Right lobe of liver (tissue), 4 donors: Measurements from ENCODE around the gene TLX2.

Source experiments
- POLR2A ChIP-seq: fragments of 450-650 bp; IDR thresholded peaks from one replicate; pipeline ENCODE4 v1.6.1; 2017; ENCODE audit warnings: antibody characterized with exemption, mild to moderate bottlenecking
- TF ChIP-seq, protein P1 (sequence below), 4 donors: fragments of 200-600 bp in 3 of 4; fragments of 450-650 bp in 1 of 4; IDR thresholded peaks; one replicate each; pipeline versions ENCODE4 v1.5.1 to v1.8.0; 2016 to 2022; ENCODE audit warnings: antibody characterized with exemption in 4 of 4, mild to moderate bottlenecking in 2 of 4
- donor health status: DM: no; HTN: no; CAD: no.
- donor health status: DM: no; HTN: no; CAD: no.
- donor health status: DM: no; HTN: yes; CAD: no.

- no peak for TF ChIP-seq POLR2A
- TF ChIP-seq, protein P1, sequence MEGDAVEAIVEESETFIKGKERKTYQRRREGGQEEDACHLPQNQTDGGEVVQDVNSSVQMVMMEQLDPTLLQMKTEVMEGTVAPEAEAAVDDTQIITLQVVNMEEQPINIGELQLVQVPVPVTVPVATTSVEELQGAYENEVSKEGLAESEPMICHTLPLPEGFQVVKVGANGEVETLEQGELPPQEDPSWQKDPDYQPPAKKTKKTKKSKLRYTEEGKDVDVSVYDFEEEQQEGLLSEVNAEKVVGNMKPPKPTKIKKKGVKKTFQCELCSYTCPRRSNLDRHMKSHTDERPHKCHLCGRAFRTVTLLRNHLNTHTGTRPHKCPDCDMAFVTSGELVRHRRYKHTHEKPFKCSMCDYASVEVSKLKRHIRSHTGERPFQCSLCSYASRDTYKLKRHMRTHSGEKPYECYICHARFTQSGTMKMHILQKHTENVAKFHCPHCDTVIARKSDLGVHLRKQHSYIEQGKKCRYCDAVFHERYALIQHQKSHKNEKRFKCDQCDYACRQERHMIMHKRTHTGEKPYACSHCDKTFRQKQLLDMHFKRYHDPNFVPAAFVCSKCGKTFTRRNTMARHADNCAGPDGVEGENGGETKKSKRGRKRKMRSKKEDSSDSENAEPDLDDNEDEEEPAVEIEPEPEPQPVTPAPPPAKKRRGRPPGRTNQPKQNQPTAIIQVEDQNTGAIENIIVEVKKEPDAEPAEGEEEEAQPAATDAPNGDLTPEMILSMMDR (IDR thresholded peaks at IDR 0.05), result no peak
Observed at GRCh38 chr2:74533464-74533863, 19.2 kb downstream of the TLX2 start.
